GM21786 (cell line): ENCODE results near the gene INTS1.

Experiments
- ATAC-seq: cut with Tn5 transposase; IDR thresholded peaks from one replicate; pipeline ENCODE4 v1.9.1; 2021; ENCODE audit not compliant: unreplicated experiment

Gene INTS1

GRCh38 chr7:1434891-1435670, 69.1 kb downstream of the INTS1 start:
- no peak for ATAC-seq

- no peak for ATAC-seq
Observed at GRCh38 chr7:1434165-1434718, 69.9 kb downstream of the INTS1 start.

GRCh38 chr7:1433128-1433920, 70.9 kb downstream of the INTS1 start:
- ATAC-seq = no peak

GRCh38 chr7:1432411-1433082, 71.6 kb downstream of the INTS1 start:
- ATAC-seq = no peak

DNA sequence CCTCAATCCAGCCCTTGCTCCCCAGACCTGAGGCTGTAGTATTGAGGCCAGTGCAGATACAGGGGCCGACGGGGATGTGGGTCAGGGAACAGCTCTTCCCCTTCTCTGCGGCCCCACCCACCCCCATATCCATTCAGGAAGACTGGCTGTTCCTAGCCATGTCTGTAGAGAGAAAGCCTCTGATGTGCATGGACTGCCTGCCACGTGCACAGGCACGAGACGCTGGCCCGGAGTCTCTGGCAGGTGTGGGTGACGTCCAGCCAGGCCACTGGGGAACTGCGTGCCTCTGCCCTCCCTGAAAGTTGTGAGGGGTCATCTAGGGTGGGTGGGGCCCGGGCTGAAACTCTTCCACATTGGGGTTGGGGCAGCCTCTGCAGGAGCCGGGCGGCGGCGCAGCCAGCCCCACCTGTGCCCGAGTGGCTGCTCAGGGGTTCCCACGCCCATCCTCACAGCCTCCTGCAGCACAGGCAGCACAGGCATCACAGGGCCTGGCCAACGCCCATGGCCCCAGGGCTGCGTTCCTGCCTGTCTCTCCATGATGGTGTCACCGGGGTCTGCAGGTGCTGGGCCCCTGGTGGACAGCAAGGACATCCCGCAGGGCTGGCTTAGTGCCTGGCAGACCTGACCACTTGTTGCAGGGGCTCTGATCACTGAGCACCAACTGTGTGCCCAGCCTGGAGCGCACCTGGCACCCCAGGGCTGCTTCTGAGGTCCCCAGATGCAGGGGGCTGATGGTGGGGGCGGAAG, 72.4 kb downstream of the INTS1 start:
- ATAC-seq = no peak

- ATAC-seq = no peak
Observed at GRCh38 chr7:1431226-1431625, 73.0 kb downstream of the INTS1 start.

- ATAC-seq = no peak
Observed at GRCh38 chr7:1430056-1430845, 73.9 kb downstream of the INTS1 start.

DNA sequence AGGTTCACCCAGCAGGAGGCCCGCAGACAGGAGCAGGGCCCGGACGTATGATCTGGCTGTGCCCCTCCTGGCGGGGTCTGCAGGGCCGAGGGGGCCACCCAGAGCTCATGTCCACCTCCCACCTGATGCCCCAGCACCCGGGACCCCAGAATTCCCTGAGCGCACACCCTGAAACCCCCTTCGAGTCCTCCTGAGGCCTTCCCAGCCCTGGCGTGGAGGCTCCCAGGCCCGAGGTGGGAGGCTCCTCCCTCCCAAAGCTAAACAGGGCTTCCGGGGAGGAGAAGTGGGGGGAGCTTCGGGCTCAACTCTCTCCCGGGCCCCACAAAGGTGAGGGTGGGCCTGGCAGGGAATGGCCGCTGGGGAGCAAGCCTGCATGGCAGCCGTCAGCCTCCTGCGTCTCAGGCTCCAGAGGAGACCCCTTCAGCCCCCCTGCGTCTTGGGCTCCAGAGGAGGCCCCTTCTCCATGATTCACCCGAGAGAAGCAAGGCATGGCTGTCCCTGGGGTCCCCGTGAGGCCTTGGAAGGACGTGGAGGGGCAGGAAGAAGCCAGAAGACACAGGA, 75.2 kb downstream of the INTS1 start:
- ATAC-seq = no peak

DNA sequence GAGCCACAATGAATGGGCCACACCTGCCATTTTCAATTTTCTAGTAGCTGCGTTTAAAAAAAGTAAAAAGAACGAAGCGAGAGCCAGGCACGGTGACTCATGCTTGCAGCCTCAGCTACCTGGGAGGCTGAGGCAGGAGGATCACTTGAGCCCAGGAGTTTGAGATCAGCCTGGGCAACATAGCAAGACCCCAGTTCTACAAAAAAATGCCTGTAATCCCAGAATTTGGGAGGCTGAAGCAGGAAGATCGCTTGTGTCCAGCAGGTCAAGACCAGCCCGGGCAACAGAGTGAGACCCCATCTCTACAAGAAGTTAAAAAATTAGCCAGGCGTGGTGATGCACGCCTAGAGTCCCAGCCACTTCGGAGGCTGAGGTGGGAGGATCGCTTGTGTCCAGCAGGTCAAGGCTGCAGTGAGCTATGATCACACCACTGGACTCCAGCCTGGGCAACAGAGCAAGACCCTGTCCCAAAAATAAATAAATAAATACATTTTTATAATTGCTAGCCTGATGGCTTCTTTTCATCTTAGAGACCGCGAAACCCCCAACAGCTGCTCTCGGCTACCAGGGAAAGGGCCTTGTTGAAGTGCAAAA, 77.0 kb downstream of the INTS1 start:
- no peak for ATAC-seq

GRCh38 chr7:1426474-1426873, 77.7 kb downstream of the INTS1 start:
- no peak for ATAC-seq

DNA sequence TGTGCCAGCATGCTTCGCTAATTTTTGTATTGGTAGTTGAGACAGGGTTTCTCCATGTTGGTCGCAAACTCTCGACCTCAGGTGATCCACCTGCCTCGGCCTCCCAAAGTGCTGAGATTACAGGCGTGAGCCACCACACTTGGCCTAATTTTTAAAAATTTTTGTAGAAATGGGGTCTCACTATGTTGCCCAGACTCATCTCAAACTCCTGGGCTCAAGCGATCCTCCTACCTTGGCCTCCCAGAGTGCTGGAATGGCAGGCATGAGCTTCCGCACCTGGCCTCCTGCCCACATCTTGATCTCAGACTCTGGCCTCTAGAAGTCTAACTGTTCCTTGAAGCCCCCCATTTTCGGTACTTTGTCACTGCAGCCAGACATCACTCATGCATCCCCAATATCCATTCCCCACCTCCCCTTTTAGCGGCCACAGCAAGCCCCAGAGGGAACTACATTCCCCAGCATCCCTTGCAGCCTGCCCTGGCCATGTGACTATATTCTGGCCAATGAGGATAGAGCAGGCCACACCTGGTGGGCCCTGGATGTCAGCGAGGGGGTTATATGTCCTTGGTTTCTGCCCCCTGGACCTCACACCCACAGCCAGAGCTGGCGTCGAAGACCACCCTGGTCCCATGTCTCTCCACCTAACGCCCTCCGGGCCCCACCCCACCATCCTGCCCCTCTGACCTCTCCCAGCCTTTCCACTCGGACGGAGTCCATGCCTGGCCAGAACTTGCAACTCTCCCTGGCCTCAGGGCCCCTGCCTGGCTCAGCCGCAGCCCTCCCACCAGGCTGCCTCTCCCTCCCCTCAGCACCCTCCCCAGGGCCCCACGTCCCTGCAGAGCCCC, 78.7 kb downstream of the INTS1 start:
- no peak for ATAC-seq

- ATAC-seq = no peak
Observed at GRCh38 chr7:1424041-1424440, 80.1 kb downstream of the INTS1 start.

GRCh38 chr7:1423264-1423811, 80.9 kb downstream of the INTS1 start:
- no peak for ATAC-seq

DNA sequence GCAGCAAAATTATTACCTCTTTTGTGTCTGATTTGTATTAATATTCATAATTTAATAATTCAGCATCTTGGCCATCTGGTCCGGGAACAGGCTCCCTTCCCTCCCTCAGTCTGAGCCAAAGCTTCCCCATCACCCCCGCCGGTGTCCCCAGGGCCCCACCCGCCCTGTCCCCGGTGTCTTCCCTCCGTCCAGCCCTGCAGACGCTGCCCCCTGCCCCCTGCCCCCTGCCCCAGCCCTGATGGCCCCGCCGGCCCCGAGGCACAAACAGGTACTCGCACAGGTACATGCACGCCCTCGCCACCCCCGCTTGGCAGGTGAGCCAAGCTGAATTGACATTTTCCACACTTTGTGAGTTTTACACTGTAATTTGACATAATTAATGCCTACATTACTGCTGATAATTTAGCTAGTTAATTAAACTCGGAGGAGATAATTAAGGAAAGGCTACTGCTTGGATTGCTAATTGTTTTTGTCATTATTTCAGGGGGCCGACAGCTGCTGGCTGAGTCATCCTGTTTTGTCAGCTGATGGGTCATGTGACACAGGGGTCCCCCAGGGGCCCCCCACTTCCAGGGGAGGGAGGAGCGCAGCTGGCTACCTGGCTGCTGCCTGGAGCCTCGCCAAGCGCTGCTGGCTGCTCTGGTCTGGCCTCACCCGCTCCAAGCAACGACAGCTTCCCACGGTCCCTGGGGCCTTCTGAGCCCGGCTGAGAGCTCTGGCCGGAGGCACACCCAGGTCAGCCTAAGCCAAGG, 81.5 kb downstream of the INTS1 start:
- no peak for ATAC-seq

DNA sequence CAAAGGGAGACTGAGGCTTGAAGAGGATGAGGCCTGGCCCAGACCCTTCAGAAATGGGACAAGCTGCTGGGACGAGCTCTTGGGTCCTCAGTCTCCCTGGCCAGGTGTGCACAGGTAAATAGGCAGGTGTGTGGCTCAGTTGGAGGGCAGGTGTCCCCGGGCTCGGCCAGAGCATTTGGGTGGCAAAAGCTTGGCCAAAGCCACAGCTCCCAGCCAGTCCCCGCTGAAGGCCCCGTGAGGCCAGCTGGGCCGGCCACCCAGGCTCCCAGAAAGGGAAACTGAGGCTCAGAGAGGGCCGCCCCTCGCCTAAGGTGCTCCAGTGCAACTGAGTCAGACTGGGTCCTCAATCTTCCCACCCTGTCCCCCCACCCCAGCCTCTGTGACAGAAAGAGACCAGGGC, 82.2 kb downstream of the INTS1 start:
- ATAC-seq = no peak

GRCh38 chr7:1421020-1421790, 83.0 kb downstream of the INTS1 start:
- ATAC-seq = no peak
